Stimulated activated CD4-positive, alpha-beta T cell treated with anti-CD3 and anti-CD28 coated beads, Interleukin-12 subunit alpha, Interleukin-12 subunit beta, amount 100 ng/mL, for 48 hours (primary cell): ENCODE measurements around the gene CACTIN.

ENCODE experiments used
- DNase-seq, 3 donors: peaks; one replicate each; pipeline ENCODE4 v3.0.0-alpha.2; 2020; ENCODE audit warnings: low read depth in 2 of 3, low spot score in 1 of 3

The CACTIN gene

DNA sequence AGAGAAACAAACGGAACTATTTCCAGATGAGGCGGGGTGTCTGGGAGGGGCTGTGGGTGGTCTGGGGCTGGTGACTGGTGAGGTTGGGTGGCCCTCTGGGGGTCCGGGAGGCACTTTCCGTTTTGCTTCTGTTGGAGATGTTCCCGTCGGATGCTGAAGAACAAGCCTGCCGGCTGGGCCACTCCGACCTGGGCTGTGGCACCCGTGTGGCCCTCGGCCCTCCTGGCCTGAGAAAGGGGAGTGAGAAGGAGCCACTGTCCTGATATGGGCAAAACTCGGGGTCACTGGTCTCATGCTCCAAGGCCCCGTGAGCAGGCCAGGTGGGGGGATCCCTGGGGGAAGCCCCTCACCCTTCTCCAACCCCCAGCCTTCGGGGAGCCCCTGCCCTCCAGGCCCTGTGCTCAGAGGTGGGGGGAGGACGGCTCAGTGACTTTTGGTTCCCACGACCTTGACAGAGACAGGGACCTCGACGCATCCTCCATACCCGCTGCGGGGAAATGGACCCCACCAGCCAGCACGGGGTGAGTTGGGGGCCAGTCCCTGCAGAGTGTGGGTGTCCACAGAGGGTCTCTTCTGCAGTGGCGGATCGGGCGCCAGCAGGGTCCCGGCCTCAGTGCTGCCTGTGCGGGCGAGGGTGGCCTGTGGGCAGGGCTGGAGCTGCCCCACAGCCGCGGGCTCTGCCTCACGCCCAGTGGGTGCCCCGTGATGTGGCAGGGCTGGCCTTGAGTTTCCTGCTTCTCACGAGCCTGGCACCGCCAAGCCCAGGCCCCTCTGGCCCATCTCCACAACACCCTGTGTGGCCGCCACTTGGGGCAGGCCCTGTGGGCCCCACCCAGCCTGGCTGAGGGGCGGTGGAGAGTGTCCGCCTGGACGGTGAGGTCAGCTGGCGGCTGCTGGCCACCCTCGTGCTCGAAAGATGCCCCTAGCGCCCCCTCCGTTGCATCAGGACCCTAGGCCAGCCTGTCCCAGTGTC is 15.6 kb downstream of the CACTIN start:
- no peak for DNase-seq

GRCh38 chr19:3609779-3610719 is 16.5 kb downstream of the CACTIN start:
- DNase-seq: no peak

DNA sequence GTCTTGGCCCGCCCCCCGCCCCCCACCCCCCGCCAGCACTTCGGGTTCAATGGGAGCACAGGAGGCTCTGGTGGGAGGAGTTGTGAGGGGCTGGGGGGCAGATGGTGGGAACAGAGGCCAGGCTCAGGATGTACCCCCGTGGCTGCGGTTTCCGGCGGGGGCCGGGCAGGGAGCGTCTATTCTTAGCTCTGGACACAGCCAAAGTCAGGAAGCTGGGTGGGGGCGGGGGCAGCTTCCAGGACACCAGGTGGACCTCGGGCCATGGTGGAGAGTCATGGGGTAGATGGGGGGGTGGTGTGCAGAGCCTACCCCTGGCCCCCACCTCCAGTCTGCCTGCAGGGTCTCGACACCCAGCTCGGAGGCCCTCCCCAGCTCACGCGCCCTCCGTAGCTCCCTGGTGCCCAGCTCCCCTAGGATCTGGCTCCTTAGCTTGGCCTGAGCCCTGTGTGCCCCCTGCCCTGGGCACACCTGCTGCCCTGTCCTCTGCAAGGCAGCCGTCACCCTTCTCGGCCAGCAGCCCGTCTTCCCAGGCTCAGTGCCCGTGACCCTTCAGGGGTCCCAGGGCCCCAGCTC is 17.8 kb downstream of the CACTIN start:
- DNase-seq: no peak

DNA sequence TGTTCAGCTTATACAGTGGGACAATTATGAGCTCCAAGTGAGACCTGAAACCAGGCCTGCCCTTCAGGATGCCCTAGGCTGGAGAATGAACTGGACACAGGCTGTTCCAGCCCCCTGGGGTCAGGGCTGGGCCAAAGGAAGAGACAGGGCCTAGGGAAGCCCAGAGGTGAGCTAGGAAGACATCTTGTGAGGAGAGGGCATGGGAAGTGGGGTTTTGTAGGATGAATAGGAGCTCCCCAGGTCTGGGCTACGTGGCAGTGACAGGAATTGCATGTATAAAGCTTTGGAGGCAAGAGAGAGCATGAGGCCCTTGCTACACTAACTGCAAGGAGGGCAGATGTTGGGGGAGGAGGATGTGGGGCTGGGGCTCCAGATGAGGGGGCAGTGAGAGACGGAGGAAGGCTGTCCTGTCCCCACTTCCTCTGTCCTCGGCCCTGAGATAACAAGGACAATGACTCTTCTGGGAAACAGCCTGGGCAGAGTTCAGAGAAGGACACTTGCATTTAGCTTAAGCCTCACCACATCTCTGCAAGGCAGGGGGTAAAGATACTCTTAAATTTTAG is 18.4 kb downstream of the CACTIN start:
- no peak for DNase-seq

DNA sequence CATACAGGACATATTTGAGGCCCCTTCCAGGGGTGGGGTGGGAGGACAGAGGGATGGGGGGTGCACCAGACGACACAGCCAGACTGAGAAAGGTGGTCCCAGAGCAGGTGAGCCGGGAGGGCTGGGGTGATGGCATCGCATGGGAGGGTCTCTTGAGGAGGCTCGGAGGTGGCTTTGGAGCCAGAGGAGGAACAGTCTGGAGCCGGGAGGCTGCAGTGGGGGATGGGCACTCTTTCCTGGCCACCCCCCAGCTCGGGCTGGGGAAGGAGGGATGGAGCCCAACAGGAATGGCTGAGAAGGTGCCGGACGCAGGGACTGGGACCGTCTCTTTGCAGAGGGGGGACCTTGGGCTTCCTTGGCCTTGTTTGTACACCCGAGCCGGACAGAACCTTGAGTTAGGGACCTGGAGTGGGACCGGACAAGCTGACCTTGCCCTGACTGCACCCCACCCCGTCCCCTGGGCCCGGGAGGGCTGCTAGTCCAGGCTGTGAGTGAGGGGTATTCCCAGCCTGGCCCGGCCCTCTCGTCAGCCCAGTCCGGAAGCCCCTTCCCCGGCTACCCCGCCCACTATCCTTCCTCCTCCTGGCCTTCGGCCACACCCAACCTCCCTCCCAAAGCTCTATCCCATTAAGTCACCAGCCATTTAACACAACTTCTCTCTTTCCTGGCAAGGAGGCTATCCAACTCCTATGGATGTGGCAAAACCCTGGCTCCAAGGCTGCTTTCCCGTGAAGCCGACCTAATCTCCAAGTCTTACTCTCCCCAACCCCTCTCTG is 19.1 kb downstream of the CACTIN start:
- no peak for DNase-seq

DNA sequence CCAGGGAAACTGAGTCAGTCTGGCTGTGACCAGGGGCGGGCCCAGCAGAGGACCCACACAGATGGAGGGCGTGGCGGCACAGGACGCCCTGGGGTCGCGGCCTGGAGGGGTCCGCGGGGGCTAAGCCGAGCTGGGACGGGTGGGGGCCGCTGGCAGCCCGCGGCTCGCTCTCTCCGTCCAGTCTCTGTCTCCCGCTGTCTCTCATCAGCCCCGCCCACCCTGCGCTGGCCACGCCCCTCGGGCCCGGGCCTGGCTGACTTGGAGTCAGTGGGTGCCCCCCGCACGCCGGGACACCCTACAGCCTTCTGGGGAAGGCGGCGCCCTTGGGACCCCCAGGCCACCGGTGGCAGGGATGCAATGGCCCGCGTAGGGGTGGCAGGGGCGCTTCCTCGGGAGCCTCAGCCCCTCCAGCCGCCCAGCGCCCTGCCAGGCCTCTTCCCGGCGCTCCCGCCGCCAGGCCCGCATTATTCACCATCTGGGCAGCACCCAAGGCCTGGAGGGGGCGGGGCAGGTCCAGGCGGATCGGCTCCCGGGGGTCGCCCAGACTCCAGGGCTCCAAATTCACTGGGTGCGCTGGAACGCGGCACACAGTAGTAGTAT is 19.8 kb downstream of the CACTIN start, which contains the start of gene TBXA2R:
Gene TBXA2R, minus strand, starts transcription at position 186 of the 600 bp plus-strand sequence. CDS start 6,241 bp downstream, outside the sequence.
- peak in 2 of 3 donors; percentile 47 to 49 for DNase-seq

DNA sequence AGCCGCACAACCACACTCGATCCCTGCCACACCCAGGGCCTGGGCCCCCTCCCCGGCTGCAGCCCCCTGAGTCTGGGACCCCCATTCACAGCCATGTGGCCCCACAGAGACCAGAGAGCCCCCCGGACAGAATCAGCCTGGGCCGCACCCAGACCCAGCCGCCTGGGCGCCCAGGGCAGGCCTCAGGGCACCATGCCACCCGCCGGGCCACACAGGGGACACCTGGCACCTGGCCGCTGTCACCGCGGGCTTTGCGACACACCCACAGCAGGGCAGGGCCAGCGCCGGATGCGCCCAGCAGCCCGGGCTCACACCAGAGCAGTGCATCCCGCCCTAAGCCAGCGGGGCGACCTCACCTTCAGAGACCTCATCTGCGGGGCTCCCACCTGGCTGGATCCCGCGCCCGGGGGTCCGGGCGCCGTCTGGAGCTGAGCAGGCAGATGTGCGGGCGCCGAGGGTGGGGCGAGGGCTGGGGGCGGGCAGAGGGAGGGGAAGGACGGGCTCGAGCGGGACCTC is 20.4 kb downstream of the CACTIN start:
- DNase-seq: no peak

DNA sequence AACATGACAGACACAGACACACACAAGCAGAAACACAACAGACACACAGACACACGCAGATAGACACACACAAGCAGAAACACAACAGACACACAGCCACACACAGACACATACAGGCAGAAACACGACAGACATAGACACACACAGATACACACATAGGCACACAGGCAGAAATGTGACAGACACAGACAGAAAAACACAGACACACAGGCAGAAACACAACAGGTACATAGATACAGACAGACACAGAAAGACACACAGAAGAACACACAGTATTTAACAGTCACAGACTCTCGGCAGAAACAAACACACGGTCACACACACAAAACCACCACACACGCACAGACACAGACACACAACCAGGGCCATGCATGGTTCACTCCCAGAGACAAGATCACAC is 20.8 kb downstream of the CACTIN start:
- no peak for DNase-seq

GRCh38 chr19:3605361-3605760 is 21.2 kb downstream of the CACTIN start:
- DNase-seq: no peak

- no peak for DNase-seq
These were observed 21.6 kb downstream of the CACTIN start for GRCh38 chr19:3604987-3605343.

DNA sequence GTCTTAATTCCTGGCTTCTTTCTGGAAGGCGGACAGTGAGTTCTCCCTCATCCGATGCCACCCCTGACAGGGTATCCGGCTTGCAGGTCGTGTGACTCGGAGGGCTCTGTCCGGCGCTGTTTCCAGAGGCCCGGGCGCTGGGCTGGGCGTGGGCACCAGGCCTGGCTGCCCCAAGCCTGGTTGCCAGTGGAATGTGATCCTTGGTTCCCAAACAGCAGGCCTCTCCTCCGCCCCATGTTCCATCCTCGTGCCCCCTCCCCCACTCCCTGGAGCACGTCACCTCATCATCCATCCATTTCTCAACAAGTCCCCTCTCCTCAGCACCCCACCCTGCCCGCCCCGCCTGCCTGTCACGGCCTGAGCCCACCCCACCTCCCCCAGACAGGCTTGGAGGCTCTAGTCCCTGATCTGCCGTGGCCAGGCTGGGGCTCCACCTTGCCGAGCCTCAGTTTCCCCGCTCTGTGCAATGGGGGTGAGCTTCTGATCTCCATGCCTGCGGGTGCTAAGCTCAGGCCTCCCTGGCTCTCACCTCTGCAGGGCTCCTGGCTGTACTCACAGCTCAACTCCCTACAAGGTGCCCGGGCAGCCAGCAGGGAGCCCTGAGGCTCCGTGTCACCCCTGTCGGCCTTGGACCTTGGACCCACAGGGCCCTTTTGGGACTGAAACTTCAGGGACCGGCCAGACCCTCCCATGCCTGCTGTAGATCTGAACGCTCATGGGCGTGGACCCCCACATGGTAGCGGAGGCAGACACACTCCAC is 22.2 kb downstream of the CACTIN start:
- DNase-seq: no peak

DNA sequence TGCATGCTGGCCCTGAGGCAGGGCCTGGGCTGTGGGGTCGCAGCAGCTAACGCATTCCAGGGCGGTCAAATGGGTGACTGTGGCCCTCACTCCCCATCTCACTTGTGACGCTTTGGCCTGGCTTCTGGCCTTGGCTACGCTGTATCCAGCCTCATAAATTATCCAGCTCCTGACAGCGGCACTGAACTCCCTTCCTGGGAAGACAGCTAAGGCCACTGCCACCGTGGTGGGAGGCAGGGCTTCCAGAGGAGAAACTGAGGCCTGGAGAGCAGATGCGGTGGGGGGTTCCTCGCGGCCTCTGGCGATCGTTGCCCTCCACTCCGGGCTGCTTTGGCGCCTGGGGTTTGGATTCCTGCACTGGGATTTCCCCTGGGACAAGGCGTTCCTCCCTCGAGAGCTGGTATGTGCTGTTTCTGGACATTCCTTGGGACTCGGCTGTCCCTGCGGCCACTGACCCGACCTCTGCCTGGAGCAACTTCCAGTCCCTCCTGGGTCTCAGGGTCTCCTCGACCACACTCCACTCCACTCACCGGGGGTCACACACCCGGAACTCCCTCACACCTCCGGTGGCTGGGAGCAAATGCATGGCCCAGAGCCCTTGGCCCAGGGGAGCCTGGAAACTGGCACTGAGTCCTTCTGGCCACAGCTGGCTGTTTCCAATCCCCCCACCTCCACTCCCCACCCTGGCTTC is 23.3 kb downstream of the CACTIN start:
- no peak for DNase-seq

- DNase-seq: no peak
These were observed 25.6 kb downstream of the CACTIN start for GRCh38 chr19:3601021-3601420.

- DNase-seq: no peak
These were observed 26.8 kb downstream of the CACTIN start for GRCh38 chr19:3599776-3600187.

- DNase-seq: no peak
These were observed 31.0 kb downstream of the CACTIN start for GRCh38 chr19:3595521-3596061.

GRCh38 chr19:3593156-3593555 is 33.4 kb downstream of the CACTIN start:
- no peak for DNase-seq

GRCh38 chr19:3591876-3592613 is 34.5 kb downstream of the CACTIN start:
- no peak for DNase-seq
